ENCODE measurements around the gene DCTN4.

DNA sequence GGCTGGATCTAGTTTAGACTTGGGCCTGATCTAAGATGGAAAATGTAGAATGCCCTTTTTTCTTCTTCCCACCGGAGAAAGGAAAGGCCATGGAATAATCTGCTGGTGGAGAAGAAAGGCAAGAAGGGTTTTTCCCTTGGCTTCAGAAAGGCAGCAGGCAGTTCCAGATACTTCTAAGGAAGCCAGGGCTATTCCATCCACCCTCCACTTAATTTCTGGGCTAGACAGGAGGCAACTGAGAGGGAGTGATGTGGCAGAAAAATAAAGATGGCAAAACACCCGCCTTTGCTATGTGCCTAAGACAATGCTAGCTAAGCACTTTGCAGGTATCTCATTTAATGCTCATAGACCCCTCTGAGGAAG is 87.9 kb downstream of the DCTN4 start:
- TF ChIP-seq POLR2A (IDR thresholded peaks at IDR 0.05) (no peak), POLR2AphosphoS5 (IDR thresholded peaks at IDR 0.05) (no peak)
- TF ChIP-seq, protein P1, sequence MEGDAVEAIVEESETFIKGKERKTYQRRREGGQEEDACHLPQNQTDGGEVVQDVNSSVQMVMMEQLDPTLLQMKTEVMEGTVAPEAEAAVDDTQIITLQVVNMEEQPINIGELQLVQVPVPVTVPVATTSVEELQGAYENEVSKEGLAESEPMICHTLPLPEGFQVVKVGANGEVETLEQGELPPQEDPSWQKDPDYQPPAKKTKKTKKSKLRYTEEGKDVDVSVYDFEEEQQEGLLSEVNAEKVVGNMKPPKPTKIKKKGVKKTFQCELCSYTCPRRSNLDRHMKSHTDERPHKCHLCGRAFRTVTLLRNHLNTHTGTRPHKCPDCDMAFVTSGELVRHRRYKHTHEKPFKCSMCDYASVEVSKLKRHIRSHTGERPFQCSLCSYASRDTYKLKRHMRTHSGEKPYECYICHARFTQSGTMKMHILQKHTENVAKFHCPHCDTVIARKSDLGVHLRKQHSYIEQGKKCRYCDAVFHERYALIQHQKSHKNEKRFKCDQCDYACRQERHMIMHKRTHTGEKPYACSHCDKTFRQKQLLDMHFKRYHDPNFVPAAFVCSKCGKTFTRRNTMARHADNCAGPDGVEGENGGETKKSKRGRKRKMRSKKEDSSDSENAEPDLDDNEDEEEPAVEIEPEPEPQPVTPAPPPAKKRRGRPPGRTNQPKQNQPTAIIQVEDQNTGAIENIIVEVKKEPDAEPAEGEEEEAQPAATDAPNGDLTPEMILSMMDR (IDR thresholded peaks at IDR 0.05) = no peak

Data from breast epithelium (tissue), 3 donors.